HepG2 (cell line): ENCODE results near the gene ANKRD11. TPM values are rescaled to one million over a fixed set of nuclear protein-coding genes. Genes with fewer than 3 reads are reported as not detected.

Experiments used
- ASH2L ChIP-seq: fragments of 300-600, 200-600 bp; sonication (generic); IDR thresholded peaks from 2 replicates; pipeline ENCODE4 v1.7.0; 2017; ENCODE audit warnings: low read depth, mild to moderate bottlenecking, moderate library complexity, mixed read lengths, low read length; ENCODE audit not compliant: insufficient read length
- ATRX ChIP-seq: sonication (generic); formaldehyde crosslinking; IDR thresholded peaks from 2 replicates; pipeline ENCODE4 v1.4.0; 2020; ENCODE audit warnings: missing genetic modification reagents, borderline replicate concordance
- EP300 ChIP-seq, 3 experiments: sonication (generic) in 1 of 3; formaldehyde crosslinking in 1 of 3; IDR thresholded peaks; 2 replicates each; pipeline versions ENCODE4 v1.5.1 to v1.6.1; 2011 to 2020; ENCODE audit warnings: low read depth in 2 of 3, low read length in 2 of 3, borderline replicate concordance in 1 of 3, improper control_type of control experiment in 1 of 3, mild to moderate bottlenecking in 1 of 3, missing genetic modification reagents in 1 of 3, moderate library complexity in 1 of 3
- HMGA1 ChIP-seq: sonication (generic); formaldehyde crosslinking; conservative IDR thresholded peaks from 2 replicates; pipeline ENCODE4 v1.4.0; 2020; ENCODE audit warnings: missing genetic modification reagents
- MIER3 ChIP-seq: IDR thresholded peaks from 2 replicates; pipeline ENCODE4 v1.6.1; 2016; ENCODE audit warnings: missing compliant biosample characterization, borderline replicate concordance
- SAFB2 ChIP-seq: sonication (generic); formaldehyde crosslinking; IDR thresholded peaks from 2 replicates; pipeline ENCODE4 v1.5.1; 2020; ENCODE audit warnings: missing genetic modification reagents, low read depth, mild to moderate bottlenecking, borderline replicate concordance
- TAF15 ChIP-seq: fragments of 200-400 bp; formaldehyde crosslinking; IDR thresholded peaks from one replicate; pipeline ENCODE4 v1.6.1; 2018; ENCODE audit warnings: mild to moderate bottlenecking, low read depth, low read length; ENCODE audit not compliant: poor library complexity, severe bottlenecking
- ZBTB38 ChIP-seq: sonication (generic); formaldehyde crosslinking; IDR thresholded peaks from 2 replicates; pipeline ENCODE4 v1.5.1; 2020; ENCODE audit warnings: mild to moderate bottlenecking, missing genetic modification reagents
- ZNF121 ChIP-seq: sonication (generic); formaldehyde crosslinking; IDR thresholded peaks from 2 replicates; pipeline ENCODE4 v1.5.0; 2020; ENCODE audit warnings: mild to moderate bottlenecking, missing genetic modification reagents
- ZNF124 ChIP-seq: sonication (generic); formaldehyde crosslinking; IDR thresholded peaks from 2 replicates; pipeline ENCODE4 v1.4.0; 2020; ENCODE audit warnings: missing genetic modification reagents
- ZNF263 ChIP-seq: sonication (generic); formaldehyde crosslinking; IDR thresholded peaks from 2 replicates; pipeline ENCODE4 v1.4.0; 2020; ENCODE audit warnings: missing genetic modification reagents
- ZNF709 ChIP-seq: sonication (generic); formaldehyde crosslinking; IDR thresholded peaks from 2 replicates; pipeline ENCODE4 v1.5.0; 2020; ENCODE audit warnings: mild to moderate bottlenecking, missing genetic modification reagents
- ZNF746 ChIP-seq: sonication (generic); formaldehyde crosslinking; IDR thresholded peaks from 2 replicates; pipeline ENCODE4 v1.8.0; 2022; ENCODE audit warnings: mild to moderate bottlenecking, missing genetic modification reagents
- polyA plus RNA-seq, 8 experiments: library from polyadenylated mRNA; depleted of rRNA in 3 of 8; stranded (reverse) in 7 of 8; unstranded in 1 of 8; fragments of >200 nt; fragmentation: Illumina TruSeq in 4 of 8; extraction: Trizol in 4 of 8; gene quantifications; 2 replicates each; pipeline versions ENCODE4 v1.2.1 to v1.2.3, GENCODE V29; 2011 to 2016; ENCODE audit warnings: low read depth in 4 of 8, missing spikeins in 1 of 8, mixed read lengths in 1 of 8; ENCODE audit not compliant: insufficient read depth in 1 of 8
- total RNA-seq, 5 experiments: library from RNA; depleted of rRNA; stranded (reverse); fragments of >200 nt; fragmentation: Illumina TruSeq; extraction: Trizol; gene quantifications; 2 replicates each; pipeline ENCODE4 v1.2.3, GENCODE V29; 2016; ENCODE audit warnings: low read depth in 1 of 5
- TF ChIP-seq, protein P1 (sequence below): fragments of 450-650 bp; IDR thresholded peaks from 2 replicates; pipeline ENCODE4 v1.6.1; 2017
- TF ChIP-seq, protein P2 (sequence below): sonication (generic); formaldehyde crosslinking; IDR thresholded peaks from 2 replicates; pipeline ENCODE4 v1.4.0; 2020; ENCODE audit warnings: mild to moderate bottlenecking, missing genetic modification reagents, borderline replicate concordance
- TF ChIP-seq, protein P3 (sequence below): sonication (generic); formaldehyde crosslinking; IDR thresholded peaks from 2 replicates; pipeline ENCODE4 v1.4.0; 2020; ENCODE audit warnings: missing genetic modification reagents, mild to moderate bottlenecking, borderline replicate concordance

Gene ANKRD11
- total and polyA plus RNA-seq, 2 of the 13 experiments (the other 11 are each of a cell fraction or from before 2014, with no cell fraction given), result 21.4 to 38.4 TPM

DNA sequence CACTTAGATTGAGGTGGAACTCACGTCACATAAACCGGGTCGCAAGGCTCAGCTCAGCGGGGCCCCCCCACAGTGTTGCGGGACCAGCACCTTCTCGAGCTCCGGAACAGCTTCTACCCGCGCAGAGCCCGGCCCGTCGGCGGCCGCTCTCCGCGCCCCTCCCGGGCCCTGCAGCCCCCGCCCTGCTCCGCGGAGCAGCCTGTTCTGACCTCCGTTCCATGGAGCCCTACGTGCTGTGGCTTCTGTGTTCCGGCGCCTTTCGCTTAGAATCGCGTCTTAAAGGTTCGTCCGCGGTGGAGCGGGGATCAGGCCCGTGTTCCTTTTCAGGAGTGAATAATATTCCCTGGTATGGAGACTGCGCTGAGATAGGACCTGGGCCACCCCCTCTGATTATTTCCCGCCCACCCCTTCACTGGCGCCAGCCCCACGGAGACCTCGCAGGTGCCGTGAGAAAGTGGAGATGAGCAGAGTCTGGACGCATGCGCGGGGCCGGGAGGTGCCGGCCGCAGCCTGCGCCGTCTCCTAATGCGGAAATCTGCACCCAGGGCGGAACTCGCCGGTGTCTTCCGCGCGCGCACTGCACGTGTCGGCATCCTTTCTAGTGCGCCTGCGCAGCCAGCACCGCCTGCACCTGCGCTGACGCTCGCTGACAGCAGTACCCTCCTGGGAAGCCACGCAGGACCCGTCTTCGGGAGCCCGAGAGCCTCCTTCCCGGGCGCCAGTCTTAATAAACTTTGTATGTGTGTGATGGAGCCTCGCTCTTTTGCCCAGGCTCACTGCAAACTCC lies 242.0 kb downstream of the ANKRD11 start (continued):
- TF ChIP-seq, protein P1, sequence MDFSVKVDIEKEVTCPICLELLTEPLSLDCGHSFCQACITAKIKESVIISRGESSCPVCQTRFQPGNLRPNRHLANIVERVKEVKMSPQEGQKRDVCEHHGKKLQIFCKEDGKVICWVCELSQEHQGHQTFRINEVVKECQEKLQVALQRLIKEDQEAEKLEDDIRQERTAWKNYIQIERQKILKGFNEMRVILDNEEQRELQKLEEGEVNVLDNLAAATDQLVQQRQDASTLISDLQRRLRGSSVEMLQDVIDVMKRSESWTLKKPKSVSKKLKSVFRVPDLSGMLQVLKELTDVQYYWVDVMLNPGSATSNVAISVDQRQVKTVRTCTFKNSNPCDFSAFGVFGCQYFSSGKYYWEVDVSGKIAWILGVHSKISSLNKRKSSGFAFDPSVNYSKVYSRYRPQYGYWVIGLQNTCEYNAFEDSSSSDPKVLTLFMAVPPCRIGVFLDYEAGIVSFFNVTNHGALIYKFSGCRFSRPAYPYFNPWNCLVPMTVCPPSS, result no peak
- TF ChIP-seq ATRX (CRISPR knock-in tag) (no peak), ZBTB38 (peak; percentile 63; the same call in 1 of the 2 replicates), ASH2L (peak; percentile 17), SAFB2 (CRISPR knock-in tag) (0 out of 2 replicates have a peak, but pooled peaks have one; percentile 1), MIER3 (CRISPR knock-in tag) (no peak), ZNF746 (CRISPR knock-in tag) (0 out of 2 replicates have a peak, but pooled peaks have one; percentile 0), ZNF124 (CRISPR knock-in tag) (no peak), TAF15 (no peak), ZNF121 (CRISPR knock-in tag) (no peak), HMGA1 (CRISPR knock-in tag) (no peak), ZNF263 (CRISPR knock-in tag) (no peak), ZNF709 (no peak), EP300 (IDR thresholded peaks at IDR 0.05; ENCODE audit: low read depth in 2 of 2, low read length in 2 of 2) (no peak), EP300 (CRISPR knock-in tag; IDR thresholded peaks at IDR 0.05; ENCODE audit: borderline replicate concordance) (no peak)
- TF ChIP-seq, protein P2, sequence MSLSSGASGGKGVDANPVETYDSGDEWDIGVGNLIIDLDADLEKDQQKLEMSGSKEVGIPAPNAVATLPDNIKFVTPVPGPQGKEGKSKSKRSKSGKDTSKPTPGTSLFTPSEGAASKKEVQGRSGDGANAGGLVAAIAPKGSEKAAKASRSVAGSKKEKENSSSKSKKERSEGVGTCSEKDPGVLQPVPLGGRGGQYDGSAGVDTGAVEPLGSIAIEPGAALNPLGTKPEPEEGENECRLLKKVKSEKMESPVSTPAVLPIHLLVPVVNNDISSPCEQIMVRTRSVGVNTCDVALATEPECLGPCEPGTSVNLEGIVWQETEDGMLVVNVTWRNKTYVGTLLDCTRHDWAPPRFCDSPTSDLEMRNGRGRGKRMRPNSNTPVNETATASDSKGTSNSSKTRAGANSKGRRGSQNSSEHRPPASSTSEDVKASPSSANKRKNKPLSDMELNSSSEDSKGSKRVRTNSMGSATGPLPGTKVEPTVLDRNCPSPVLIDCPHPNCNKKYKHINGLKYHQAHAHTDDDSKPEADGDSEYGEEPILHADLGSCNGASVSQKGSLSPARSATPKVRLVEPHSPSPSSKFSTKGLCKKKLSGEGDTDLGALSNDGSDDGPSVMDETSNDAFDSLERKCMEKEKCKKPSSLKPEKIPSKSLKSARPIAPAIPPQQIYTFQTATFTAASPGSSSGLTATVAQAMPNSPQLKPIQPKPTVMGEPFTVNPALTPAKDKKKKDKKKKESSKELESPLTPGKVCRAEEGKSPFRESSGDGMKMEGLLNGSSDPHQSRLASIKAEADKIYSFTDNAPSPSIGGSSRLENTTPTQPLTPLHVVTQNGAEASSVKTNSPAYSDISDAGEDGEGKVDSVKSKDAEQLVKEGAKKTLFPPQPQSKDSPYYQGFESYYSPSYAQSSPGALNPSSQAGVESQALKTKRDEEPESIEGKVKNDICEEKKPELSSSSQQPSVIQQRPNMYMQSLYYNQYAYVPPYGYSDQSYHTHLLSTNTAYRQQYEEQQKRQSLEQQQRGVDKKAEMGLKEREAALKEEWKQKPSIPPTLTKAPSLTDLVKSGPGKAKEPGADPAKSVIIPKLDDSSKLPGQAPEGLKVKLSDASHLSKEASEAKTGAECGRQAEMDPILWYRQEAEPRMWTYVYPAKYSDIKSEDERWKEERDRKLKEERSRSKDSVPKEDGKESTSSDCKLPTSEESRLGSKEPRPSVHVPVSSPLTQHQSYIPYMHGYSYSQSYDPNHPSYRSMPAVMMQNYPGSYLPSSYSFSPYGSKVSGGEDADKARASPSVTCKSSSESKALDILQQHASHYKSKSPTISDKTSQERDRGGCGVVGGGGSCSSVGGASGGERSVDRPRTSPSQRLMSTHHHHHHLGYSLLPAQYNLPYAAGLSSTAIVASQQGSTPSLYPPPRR (CRISPR knock-in tag), result no peak
- TF ChIP-seq, protein P3, sequence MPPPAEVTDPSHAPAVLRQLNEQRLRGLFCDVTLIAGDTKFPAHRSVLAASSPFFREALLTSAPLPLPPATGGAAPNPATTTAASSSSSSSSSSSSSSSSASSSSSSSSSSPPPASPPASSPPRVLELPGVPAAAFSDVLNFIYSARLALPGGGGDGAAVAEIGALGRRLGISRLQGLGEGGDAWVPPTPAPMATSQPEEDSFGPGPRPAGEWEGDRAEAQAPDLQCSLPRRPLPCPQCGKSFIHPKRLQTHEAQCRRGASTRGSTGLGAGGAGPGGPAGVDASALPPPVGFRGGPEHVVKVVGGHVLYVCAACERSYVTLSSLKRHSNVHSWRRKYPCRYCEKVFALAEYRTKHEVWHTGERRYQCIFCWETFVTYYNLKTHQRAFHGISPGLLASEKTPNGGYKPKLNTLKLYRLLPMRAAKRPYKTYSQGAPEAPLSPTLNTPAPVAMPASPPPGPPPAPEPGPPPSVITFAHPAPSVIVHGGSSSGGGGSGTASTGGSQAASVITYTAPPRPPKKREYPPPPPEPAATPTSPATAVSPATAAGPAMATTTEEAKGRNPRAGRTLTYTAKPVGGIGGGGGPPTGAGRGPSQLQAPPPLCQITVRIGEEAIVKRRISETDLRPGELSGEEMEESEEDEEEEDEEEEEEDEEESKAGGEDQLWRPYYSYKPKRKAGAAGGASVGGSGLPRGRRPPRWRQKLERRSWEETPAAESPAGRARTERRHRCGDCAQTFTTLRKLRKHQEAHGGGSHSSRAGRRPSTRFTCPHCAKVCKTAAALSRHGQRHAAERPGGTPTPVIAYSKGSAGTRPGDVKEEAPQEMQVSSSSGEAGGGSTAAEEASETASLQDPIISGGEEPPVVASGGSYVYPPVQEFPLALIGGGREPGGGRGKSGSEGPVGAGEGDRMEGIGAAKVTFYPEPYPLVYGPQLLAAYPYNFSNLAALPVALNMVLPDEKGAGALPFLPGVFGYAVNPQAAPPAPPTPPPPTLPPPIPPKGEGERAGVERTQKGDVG (CRISPR knock-in tag), result 0 out of 2 replicates have a peak, but pooled peaks have one; percentile 25
